ENCODE measurements around the gene TRPV6. TPM values are rescaled to one million over a fixed set of nuclear protein-coding genes. Genes with fewer than 3 reads are reported as not detected.

Gene TRPV6
- total RNA-seq, 6 donors from 2014 or later = 0.23 to 1.5 (median 0.68) TPM

DNA sequence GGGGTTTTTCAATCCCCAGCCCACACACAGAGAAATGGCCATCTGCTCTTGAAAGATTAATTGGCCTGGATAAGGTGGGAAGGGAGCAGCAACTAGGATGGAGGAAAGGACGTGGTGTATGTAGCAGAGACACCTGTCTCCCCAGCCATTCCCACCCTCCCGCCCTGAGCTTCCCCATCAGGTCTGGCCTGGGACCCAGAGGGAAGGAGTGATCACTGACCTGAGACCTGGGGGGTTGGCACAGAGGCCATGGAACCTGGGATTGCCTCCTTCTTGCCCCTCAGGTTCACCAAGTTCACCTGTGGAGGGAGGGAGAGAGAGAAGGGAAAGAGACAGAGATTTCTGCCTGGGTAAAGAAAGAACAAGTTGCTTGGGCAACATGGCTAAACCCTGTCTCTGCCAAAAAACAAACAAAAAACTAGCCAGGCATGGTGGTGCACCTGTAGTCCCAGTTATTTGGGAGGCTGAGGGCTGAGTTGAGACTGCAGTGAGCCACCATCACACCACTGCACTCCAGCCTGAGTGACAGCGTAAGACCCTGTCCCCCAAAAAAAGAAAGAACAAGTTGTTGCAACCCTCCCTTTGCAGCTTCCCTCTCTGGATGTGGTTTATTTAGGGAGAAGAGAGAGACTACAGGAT is 11.3 kb upstream of the TRPV6 start:
- Histone ChIP-seq H3K4me1 (no peaks in the 10 kb centered on the region), H3K27me3 (no peaks in the 10 kb centered on the region), H3K9me3 (no peaks in the 10 kb centered on the region), H3K4me3 (no peak overlapping the region), H3K36me3 (no peaks in the 10 kb centered on the region), H3K27ac (no peak overlapping the region)
- ATAC-seq (ENCODE audit: low FRiP score in 2 of 2) (no peak), DNase-seq (no peak)
- 83 to 93% methylated on average over 3 of the region's 3 CpGs for WGBS, 2 donors
- TF ChIP-seq POLR2AphosphoS5 (IDR thresholded peaks at IDR 0.05) (no peak), EP300 (IDR thresholded peaks at IDR 0.05) (no peak), POLR2A (IDR thresholded peaks at IDR 0.05) (no peak)
- TF ChIP-seq, protein P1, sequence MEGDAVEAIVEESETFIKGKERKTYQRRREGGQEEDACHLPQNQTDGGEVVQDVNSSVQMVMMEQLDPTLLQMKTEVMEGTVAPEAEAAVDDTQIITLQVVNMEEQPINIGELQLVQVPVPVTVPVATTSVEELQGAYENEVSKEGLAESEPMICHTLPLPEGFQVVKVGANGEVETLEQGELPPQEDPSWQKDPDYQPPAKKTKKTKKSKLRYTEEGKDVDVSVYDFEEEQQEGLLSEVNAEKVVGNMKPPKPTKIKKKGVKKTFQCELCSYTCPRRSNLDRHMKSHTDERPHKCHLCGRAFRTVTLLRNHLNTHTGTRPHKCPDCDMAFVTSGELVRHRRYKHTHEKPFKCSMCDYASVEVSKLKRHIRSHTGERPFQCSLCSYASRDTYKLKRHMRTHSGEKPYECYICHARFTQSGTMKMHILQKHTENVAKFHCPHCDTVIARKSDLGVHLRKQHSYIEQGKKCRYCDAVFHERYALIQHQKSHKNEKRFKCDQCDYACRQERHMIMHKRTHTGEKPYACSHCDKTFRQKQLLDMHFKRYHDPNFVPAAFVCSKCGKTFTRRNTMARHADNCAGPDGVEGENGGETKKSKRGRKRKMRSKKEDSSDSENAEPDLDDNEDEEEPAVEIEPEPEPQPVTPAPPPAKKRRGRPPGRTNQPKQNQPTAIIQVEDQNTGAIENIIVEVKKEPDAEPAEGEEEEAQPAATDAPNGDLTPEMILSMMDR (IDR thresholded peaks at IDR 0.05) = no peak

DNA sequence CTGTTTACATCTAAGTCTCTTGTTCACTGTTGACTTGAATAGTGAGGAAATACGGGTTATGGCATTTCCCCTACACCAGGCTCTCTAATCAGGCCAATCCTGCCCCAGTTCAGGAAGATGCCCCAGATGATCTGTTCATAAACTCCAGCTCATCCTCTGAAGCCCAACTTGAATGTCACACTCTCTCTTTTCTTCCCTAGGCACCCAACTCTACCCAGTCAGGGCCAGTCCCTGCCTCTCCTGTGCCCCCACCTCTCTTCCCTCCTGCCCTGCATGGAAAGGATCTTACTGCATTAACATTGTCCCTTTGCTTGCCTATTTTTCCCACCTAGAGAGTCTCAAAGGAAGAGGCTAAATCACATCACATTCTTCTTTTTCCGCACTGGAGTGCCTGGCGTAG is 10.6 kb upstream of the TRPV6 start:
- no peaks in the 10 kb centered on the region for H3K27me3 ChIP-seq
- 91 to 95% methylated on average over 3 of the region's 3 CpGs for WGBS, 2 donors

DNA sequence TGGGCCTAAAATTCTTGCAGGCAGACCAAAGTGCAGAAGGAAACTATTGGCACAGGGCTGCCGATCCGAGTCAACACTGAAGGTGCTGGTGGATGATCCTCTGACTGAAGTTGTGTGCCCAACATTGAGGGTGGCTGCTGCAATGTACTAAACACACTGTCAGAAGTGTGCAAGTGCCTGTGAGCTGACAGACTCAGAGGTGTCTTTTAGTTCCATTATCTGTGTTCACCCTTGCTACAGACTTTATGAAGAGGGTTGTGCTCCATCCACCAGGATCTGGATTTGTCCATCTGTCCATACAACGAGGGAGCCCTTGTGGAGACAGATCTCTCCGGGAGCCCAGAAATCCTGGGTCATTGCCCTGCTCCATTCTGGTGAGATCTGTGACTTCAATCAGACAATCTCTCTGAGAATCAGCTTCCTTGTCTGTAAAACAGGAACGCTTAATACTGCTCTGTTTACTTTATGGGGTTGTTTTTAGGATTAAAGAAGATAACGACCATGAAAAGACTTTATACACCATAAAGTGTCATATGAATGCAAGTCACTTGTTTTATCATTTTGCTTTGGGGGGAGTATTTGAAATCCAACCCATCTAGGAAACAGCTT is 9.5 kb upstream of the TRPV6 start:
- 53 to 54% methylated on average over 6 of the region's 6 CpGs for WGBS, 2 donors
- Histone ChIP-seq H3K36me3 (no peaks in the 10 kb centered on the region), H3K27me3 (no peaks in the 10 kb centered on the region), H3K4me1 (no peaks in the 10 kb centered on the region), H3K27ac (no peak overlapping the region), H3K9me3 (no peaks in the 10 kb centered on the region), H3K4me3 (no peak overlapping the region)
- TF ChIP-seq, protein P1 (IDR thresholded peaks at IDR 0.05) = no peak
- TF ChIP-seq POLR2A (IDR thresholded peaks at IDR 0.05) (no peak), POLR2AphosphoS5 (IDR thresholded peaks at IDR 0.05) (no peak)
- DNase-seq (no peak), ATAC-seq (ENCODE audit: low FRiP score in 2 of 2) (no peak)

More for the DNA sequence above, 10.6 kb upstream of the TRPV6 start:
- no peaks in the 10 kb centered on the region for H3K9me3 ChIP-seq
- no peak overlapping the region for H3K4me3 ChIP-seq
- H3K27ac ChIP-seq = no peak overlapping the region
- no peaks in the 10 kb centered on the region for H3K4me1 ChIP-seq
- H3K36me3 ChIP-seq = no peaks in the 10 kb centered on the region
- ATAC-seq (ENCODE audit: low FRiP score in 2 of 2) = no peak
- DNase-seq = no peak
- no peak for TF ChIP-seq POLR2AphosphoS5 (IDR thresholded peaks at IDR 0.05)

DNA sequence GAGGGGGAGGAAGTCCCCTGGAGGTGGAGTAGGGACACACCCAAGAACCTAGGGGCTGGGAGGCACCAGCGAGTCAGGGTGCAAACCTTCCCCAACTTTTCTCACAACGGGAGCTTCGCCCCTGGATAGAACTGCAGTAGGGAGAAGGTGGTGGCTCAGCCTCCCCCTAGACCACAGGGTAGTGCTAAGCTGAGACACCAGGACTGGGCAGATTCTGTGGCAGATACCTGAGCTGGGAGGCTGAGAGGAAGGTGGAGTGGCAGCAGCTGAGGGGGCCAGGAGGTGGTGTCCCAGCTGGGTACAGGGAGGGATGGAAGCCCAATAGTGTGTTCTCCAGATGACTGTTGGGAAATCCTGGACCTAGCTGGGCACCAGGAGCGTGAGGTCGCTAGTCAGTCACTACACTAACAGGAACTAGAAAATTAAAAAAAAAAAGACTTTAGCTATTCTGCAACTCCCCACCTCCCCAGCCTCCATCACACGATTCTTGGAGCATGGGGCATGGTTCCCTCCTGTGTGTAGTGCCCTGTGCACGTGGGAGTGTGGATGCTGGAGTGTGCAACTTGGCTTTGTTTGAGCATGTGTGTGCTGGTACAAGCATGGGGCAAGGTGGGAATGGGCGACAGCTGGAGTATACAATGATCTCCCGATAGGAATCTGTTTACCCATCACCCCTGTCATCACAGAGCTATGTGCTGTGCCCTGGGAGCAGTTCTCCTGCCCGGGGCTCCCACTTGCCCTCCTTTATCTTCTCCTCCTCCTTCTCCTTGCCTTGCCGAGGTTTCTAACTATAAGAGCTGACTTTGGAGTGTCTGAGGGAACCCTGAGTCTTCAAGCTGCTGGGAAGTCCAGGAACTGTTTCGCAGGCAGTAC is 8.8 kb upstream of the TRPV6 start:
- no peak for ATAC-seq (ENCODE audit: low FRiP score in 2 of 2)
- no peaks in the 10 kb centered on the region for H3K9me3 ChIP-seq
- H3K4me3 ChIP-seq = no peak overlapping the region
- no peak for TF ChIP-seq EP300 (IDR thresholded peaks at IDR 0.05)
- no peak for TF ChIP-seq POLR2A (IDR thresholded peaks at IDR 0.05)
- no peak for TF ChIP-seq POLR2AphosphoS5 (IDR thresholded peaks at IDR 0.05)
- TF ChIP-seq, protein P1 (IDR thresholded peaks at IDR 0.05) = no peak
- no peaks in the 10 kb centered on the region for H3K36me3 ChIP-seq
- no peak overlapping the region for H3K27ac ChIP-seq
- H3K27me3 ChIP-seq = no peaks in the 10 kb centered on the region
- DNase-seq = no peak
- 61 to 77% methylated on average over 12 of the region's 12 CpGs for WGBS, 2 donors
- H3K4me1 ChIP-seq = no peaks in the 10 kb centered on the region

DNA sequence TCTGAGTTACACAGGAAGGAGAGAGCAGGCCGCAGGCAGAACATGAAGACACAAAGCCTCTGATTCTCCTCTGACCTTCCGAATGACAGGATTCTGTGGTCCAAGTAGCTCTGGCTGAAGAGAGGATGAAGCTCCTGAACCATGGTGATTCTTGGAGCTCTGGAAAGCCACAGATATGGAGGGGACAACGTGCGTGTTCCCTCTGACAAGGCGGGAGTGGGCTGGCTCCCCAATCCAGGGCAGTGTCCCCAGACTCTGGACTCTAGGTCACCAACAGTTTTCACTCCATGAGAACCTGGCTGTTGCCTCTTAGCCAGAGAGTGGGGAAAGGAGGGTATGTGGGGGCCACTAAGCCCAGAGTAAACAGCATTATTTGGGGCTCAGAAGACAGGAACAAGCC is 7.4 kb upstream of the TRPV6 start:
- Histone ChIP-seq H3K36me3 (no peaks in the 10 kb centered on the region), H3K27me3 (no peaks in the 10 kb centered on the region), H3K4me3 (no peak overlapping the region), H3K4me1 (no peaks in the 10 kb centered on the region), H3K27ac (no peak overlapping the region), H3K9me3 (no peaks in the 10 kb centered on the region)
- 74 to 82% methylated on average over 5 of the region's 5 CpGs for WGBS, 2 donors
- TF ChIP-seq POLR2AphosphoS5 (IDR thresholded peaks at IDR 0.05) (no peak), POLR2A (IDR thresholded peaks at IDR 0.05) (no peak), EP300 (IDR thresholded peaks at IDR 0.05) (no peak)
- TF ChIP-seq, protein P1 (IDR thresholded peaks at IDR 0.05) = no peak
- ATAC-seq (ENCODE audit: low FRiP score in 2 of 2) = no peak
- no peak for DNase-seq
